Amygdala (tissue), 56 donors: ENCODE measurements around the gene MAMDC2.

ENCODE experiments used
- DNase-seq, 56 donors: peaks; one replicate each; lab custom pipeline; 2025; lab: John Stamatoyannopoulos, UW

The MAMDC2 gene

GRCh38 chr9:70060883-70061507, 17.3 kb downstream of the MAMDC2 start:
- DNase-seq = no peak

GRCh38 chr9:70061776-70062175, 18.1 kb downstream of the MAMDC2 start:
- DNase-seq = no peak

DNA sequence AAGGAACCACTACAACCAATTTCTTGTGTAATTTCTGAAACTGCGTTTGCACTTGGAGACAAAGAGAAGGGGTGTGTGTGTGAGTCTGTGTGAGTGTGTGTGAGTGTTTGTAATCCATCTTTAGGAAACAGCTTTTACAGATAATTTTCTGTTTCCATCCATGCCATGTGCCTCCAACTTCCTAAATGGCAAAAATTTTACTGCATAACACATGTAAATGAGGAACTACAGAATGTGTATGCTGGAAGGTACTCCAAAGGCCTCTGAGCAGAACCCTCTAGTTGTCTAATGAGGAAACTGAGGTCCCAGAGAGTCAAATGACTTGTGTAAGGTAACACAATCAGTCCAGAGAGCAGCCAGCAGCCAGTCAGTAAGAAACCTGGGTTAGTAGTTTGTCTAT, 20.8 kb downstream of the MAMDC2 start:
- no peak for DNase-seq

DNA sequence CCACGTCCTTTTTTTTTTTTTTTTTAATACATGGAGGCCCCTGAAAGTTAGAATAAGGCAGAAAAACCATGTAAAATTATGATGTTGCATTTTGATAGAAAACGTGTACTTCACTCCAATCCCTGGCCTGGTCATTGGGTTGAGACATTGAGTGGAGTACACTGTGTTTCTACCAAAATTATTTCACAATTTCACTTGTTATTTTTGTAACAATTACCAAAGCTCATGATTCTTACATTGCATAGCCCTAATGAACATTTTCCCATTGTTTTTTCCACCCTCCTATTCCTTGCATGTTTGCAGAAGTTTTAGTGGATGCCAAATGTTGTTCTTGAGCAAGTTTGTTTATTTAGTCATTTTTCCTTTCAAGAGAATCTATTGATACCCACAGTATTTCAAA, 21.9 kb downstream of the MAMDC2 start:
- no peak for DNase-seq

DNA sequence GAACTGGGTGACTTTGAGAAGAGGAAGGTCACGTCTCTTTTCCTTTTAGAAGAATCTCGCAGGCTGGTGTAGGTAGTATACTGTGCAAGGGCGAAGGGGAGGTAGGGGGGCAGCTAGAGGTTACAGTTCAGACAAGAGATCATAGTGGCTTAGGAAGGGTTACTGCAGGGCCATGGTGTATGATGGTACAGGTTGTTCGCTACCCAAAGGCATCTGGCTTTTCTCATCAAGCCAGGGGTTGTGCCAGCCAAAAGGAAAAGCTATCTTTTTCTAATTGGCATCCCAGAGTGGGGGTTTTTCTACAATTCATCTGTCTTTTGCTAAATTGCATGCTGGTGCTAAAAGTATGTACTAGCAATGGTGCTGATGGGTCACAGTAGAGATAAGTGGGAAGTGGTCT, 22.8 kb downstream of the MAMDC2 start:
- no peak for DNase-seq

- no peak for DNase-seq
These were observed 23.2 kb downstream of the MAMDC2 start for GRCh38 chr9:70066874-70067273.

DNA sequence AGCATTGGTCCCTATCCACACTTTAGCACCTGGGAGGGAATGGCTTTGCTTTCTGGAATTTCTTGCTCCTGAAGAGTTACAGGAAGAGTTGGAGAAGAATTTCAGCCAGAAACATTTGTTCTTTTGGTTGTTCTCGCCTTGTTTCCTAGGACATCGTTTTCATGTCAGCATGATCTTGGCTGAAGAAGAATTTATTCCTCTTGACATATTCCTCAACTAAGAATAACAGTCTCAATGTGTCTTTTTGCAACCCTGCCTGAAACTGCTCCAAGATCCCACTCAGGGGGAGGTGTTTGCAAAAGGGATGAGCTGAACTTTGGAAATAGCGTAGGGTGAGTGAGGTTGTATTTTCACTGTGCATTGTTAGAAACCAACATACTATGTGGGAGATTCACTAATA, 26.1 kb downstream of the MAMDC2 start:
- peak in 1 of 56 donors; percentile 16 for DNase-seq

- no peak for DNase-seq
These were observed 29.5 kb downstream of the MAMDC2 start for GRCh38 chr9:70073193-70073592.

GRCh38 chr9:70073756-70074155, 30.1 kb downstream of the MAMDC2 start:
- no peak for DNase-seq

DNA sequence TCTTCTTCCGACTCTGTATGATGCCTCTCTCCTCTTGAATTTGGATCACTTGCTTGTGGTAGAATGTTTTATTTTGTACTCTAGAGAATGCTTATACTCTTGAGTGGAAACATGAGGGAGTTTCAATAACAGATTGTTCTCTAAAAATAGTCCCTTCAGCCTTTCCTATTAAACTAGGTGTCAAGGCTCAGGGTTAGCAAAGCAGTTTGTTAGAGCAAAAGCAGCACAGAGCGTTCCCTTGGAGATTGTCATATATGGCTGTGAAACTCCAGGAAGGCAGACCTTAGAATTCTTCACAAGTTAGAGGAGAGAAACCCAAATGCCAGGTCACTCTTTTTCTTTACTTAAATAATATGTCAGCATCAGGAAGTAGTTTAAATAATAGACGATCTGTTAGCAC, 33.0 kb downstream of the MAMDC2 start:
- no peak for DNase-seq

DNA sequence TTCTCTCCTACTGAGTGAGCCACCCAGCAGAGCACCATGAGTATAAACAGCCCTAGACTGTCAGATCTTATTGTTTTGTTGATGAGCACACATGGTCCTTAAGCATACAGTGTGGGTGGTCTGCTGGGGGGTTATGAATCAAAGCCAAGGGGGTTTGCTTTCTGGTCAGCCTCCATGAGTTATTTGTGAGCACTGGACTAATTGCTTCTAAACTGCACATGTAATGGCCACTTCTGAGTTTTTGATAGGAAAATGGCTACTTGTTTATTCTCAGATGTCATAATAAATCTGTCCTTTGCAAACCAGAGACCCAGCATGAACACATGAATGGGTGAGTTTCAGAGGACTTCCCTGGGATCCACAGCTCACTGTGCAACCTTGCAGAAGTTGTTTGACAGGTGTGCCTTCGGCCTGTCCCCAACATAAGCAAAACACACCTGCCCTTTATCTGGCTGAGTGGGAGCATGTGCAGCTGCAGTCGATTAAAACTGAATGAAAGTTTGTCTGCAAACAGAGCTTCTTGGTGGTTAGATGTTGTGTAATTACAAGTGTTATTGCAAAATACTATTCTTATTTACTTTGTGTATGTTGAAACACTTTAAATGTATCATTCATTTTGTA, 35.9 kb downstream of the MAMDC2 start:
- no peak for DNase-seq

- DNase-seq = peak in 5 of 56 donors; percentile 1 to 12 (median 3)
These were observed 37.0 kb downstream of the MAMDC2 start for GRCh38 chr9:70080481-70081119.

GRCh38 chr9:70081120-70081495, 37.5 kb downstream of the MAMDC2 start:
- no peak for DNase-seq

- no peak for DNase-seq
These were observed 39.8 kb downstream of the MAMDC2 start for GRCh38 chr9:70083429-70083828.

DNA sequence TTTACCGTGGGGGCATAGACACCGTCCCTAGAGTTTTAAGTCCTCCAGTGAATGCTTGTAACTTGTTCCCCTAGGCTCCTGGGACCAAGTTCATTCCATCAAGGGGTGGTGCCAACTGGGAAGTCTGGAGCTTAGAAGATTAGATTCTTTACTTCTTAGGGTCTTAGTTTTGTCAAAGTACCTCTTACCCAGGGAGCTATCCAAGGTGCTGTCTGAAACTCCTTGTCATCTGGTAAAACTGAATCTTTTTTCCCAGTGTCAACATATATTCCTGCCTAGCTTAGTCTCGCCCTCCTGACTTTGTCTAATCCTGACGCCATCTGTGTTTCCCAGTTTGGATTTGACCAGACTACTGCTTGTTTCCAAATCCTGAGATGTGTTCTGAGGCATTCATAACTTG, 41.6 kb downstream of the MAMDC2 start:
- DNase-seq = no peak

GRCh38 chr9:70091103-70091502, 47.5 kb downstream of the MAMDC2 start:
- no peak for DNase-seq

GRCh38 chr9:70091572-70091971, 47.9 kb downstream of the MAMDC2 start:
- DNase-seq = no peak

DNA sequence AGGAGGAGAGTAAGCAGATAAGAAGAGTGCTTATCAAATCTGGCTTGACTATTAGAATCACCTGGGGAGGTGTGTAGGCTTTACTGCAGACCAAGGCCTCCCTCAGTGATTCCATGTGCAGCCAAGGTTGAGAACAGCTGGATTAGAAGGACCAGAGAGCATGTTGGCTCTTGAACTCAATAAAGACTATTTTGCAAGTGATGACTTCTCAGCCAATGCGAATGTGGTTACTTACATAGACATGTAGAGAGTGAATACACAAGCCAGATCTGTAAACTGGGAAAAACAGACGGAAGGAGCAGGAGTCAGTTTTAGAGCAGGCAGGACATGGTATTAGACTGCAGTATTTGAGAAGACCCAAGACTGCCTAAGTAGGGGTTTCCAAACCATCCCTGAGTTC, 48.5 kb downstream of the MAMDC2 start:
- no peak for DNase-seq

GRCh38 chr9:70093095-70093494, 49.4 kb downstream of the MAMDC2 start:
- no peak for DNase-seq

GRCh38 chr9:70093944-70094343, 50.3 kb downstream of the MAMDC2 start:
- no peak for DNase-seq

GRCh38 chr9:70094747-70095146, 51.1 kb downstream of the MAMDC2 start:
- no peak for DNase-seq

- DNase-seq = no peak
These were observed 53.5 kb downstream of the MAMDC2 start for GRCh38 chr9:70097187-70097586.
